ENCODE results near the gene CPOX.

Gene CPOX

DNA sequence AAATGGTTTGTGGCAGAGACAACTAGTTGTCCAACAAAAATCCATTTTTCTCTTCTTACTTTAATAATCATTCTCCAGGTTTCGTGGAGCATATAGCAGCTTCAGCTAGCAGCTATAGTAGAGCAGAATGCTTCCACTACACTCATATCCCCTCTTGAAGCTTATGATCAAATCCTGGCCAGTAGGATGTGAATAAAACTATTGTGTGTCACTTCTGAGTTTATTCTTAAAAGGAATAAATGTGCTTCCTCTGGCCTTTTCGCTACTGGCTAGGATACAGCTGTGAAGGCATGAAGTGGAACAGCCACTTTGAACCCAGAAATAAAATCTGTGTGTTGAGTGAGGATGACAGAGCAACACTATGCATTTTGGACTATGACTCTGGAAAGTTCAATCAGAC, 7.8 kb upstream of the CPOX start:
- H3K27me3 ChIP-seq (ENCODE audit: insufficient read depth, poor library complexity, severe bottlenecking): no peaks in the 10 kb centered on the region
- H3K27ac ChIP-seq (replicated peaks): no peak overlapping the region
- H3K4me3 ChIP-seq (replicated peaks; ENCODE audit: insufficient read depth, low read length): no peak overlapping the region
- no peak for DNase-seq (ENCODE audit: low read depth in 1 of 2, low spot score in 1 of 2)
- TF ChIP-seq GABPA (IDR thresholded peaks at IDR 0.05; ENCODE audit: low read depth) (no peak), SPI1 (IDR thresholded peaks at IDR 0.05; ENCODE audit: borderline replicate concordance, low read depth) (no peak), POLR2AphosphoS5 (IDR thresholded peaks at IDR 0.05; ENCODE audit: low read depth) (no peak)
- TF ChIP-seq, protein P1, sequence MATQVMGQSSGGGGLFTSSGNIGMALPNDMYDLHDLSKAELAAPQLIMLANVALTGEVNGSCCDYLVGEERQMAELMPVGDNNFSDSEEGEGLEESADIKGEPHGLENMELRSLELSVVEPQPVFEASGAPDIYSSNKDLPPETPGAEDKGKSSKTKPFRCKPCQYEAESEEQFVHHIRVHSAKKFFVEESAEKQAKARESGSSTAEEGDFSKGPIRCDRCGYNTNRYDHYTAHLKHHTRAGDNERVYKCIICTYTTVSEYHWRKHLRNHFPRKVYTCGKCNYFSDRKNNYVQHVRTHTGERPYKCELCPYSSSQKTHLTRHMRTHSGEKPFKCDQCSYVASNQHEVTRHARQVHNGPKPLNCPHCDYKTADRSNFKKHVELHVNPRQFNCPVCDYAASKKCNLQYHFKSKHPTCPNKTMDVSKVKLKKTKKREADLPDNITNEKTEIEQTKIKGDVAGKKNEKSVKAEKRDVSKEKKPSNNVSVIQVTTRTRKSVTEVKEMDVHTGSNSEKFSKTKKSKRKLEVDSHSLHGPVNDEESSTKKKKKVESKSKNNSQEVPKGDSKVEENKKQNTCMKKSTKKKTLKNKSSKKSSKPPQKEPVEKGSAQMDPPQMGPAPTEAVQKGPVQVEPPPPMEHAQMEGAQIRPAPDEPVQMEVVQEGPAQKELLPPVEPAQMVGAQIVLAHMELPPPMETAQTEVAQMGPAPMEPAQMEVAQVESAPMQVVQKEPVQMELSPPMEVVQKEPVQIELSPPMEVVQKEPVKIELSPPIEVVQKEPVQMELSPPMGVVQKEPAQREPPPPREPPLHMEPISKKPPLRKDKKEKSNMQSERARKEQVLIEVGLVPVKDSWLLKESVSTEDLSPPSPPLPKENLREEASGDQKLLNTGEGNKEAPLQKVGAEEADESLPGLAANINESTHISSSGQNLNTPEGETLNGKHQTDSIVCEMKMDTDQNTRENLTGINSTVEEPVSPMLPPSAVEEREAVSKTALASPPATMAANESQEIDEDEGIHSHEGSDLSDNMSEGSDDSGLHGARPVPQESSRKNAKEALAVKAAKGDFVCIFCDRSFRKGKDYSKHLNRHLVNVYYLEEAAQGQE (IDR thresholded peaks at IDR 0.05; ENCODE audit: insufficient replicate concordance, low read depth): no peak
- TF ChIP-seq, protein P2, sequence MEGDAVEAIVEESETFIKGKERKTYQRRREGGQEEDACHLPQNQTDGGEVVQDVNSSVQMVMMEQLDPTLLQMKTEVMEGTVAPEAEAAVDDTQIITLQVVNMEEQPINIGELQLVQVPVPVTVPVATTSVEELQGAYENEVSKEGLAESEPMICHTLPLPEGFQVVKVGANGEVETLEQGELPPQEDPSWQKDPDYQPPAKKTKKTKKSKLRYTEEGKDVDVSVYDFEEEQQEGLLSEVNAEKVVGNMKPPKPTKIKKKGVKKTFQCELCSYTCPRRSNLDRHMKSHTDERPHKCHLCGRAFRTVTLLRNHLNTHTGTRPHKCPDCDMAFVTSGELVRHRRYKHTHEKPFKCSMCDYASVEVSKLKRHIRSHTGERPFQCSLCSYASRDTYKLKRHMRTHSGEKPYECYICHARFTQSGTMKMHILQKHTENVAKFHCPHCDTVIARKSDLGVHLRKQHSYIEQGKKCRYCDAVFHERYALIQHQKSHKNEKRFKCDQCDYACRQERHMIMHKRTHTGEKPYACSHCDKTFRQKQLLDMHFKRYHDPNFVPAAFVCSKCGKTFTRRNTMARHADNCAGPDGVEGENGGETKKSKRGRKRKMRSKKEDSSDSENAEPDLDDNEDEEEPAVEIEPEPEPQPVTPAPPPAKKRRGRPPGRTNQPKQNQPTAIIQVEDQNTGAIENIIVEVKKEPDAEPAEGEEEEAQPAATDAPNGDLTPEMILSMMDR (IDR thresholded peaks at IDR 0.05; ENCODE audit: insufficient read depth, low read length): no peak

DNA sequence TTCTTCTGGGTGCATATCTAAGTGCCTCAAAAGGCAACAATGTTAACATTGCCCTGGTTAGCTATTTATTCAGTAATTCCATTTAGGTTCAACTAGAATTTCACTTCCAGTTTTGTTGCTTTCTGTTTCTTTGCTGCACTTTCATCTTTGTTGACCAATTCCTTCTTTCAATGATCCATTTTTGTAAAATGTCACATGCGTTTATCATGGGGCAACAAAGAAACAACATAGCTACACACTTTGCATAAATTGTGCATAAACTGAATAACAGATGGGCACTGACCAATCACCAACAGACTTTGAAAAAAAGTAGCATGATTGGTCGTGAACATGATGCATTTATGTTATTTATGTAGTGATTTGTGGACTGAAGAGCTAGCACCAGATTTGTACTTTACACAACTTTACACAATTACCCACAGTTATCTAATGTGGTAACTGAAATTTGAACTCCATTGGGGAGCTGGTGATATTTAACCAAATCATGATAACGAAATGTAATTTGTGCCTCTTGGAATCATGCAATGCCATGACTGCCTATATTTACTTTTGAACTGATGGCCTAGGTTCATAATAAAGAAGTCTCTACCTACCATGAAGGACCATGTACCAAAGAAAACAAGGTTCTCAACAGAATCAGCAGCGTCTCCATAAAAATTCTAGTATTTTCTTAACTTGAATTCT, 7.1 kb upstream of the CPOX start:
- TF ChIP-seq, protein P1 (IDR thresholded peaks at IDR 0.05; ENCODE audit: insufficient replicate concordance, low read depth): no peak
- TF ChIP-seq POLR2AphosphoS5 (IDR thresholded peaks at IDR 0.05; ENCODE audit: low read depth) (no peak), SPI1 (IDR thresholded peaks at IDR 0.05; ENCODE audit: borderline replicate concordance, low read depth) (no peak), GABPA (IDR thresholded peaks at IDR 0.05; ENCODE audit: low read depth) (no peak)
- TF ChIP-seq, protein P2 (IDR thresholded peaks at IDR 0.05; ENCODE audit: insufficient read depth, low read length): no peak
- no peaks in the 10 kb centered on the region for H3K27me3 ChIP-seq (ENCODE audit: insufficient read depth, poor library complexity, severe bottlenecking)
- H3K27ac ChIP-seq (replicated peaks): no peak overlapping the region
- DNase-seq (ENCODE audit: low read depth in 1 of 2, low spot score in 1 of 2): no peak
- no peak overlapping the region for H3K4me3 ChIP-seq (replicated peaks; ENCODE audit: insufficient read depth, low read length)

DNA sequence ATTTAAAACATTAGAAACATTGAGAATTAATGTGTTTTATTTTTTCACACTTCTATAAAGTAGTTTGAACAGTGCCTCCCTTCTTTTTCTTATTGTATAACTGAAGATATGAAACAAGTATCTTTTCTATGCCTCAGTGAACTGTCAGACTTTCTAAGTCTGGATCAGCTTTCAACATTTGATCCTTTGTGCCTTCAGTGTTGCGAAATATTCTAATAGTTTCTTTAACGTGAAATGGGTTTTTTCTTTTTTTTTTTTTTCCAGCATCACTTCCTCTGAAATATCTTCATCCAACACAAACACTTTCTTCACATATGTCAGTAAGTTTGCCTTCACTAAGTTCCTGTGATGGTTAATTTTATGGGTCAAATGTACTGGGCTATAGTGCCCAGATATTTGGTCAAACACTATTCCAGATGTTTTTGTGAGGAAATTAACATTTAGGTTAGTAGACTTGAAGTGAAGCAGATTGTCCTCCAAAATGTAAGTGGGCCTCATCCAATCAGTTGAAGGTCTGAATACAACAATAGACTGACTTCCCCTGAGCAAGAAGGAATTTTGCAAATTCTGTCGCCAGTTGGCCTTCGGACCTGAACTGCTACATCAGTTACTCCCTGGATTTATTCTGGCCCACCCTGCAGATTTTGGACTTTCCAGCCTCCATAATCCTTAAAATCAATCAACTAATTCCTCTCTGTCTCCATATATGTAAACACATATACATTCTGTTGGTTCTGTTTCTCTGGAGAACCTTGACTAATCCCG, 6.4 kb upstream of the CPOX start:
- H3K27me3 ChIP-seq (ENCODE audit: insufficient read depth, poor library complexity, severe bottlenecking): no peaks in the 10 kb centered on the region
- DNase-seq (ENCODE audit: low read depth in 1 of 2, low spot score in 1 of 2): no peak
- TF ChIP-seq, protein P2 (IDR thresholded peaks at IDR 0.05; ENCODE audit: insufficient read depth, low read length): no peak
- TF ChIP-seq SPI1 (IDR thresholded peaks at IDR 0.05; ENCODE audit: borderline replicate concordance, low read depth) (no peak), POLR2AphosphoS5 (IDR thresholded peaks at IDR 0.05; ENCODE audit: low read depth) (no peak), GABPA (IDR thresholded peaks at IDR 0.05; ENCODE audit: low read depth) (no peak)
- TF ChIP-seq, protein P1 (IDR thresholded peaks at IDR 0.05; ENCODE audit: insufficient replicate concordance, low read depth): no peak
- H3K27ac ChIP-seq (replicated peaks): no peak overlapping the region
- H3K4me3 ChIP-seq (replicated peaks; ENCODE audit: insufficient read depth, low read length): no peak overlapping the region

Data from HL-60 (cell line).